Lower leg skin (tissue), 3 donors: Measurements from ENCODE around the gene EPB42.

ENCODE experiments used
- POLR2A ChIP-seq, 2 donors: fragments of 450-650 bp; IDR thresholded peaks; one replicate each; pipeline ENCODE4 v1.6.1; 2016 to 2017; ENCODE audit warnings: antibody characterized with exemption in 2 of 2, mild to moderate bottlenecking in 1 of 2, moderate library complexity in 1 of 2
- TF ChIP-seq, protein P1 (sequence below), 3 donors: fragments of 450-650 bp; IDR thresholded peaks; one replicate each; pipeline ENCODE4 v1.5.1; 2016; ENCODE audit warnings: antibody characterized with exemption in 3 of 3, mild to moderate bottlenecking in 3 of 3, moderate library complexity in 2 of 3

DNA sequence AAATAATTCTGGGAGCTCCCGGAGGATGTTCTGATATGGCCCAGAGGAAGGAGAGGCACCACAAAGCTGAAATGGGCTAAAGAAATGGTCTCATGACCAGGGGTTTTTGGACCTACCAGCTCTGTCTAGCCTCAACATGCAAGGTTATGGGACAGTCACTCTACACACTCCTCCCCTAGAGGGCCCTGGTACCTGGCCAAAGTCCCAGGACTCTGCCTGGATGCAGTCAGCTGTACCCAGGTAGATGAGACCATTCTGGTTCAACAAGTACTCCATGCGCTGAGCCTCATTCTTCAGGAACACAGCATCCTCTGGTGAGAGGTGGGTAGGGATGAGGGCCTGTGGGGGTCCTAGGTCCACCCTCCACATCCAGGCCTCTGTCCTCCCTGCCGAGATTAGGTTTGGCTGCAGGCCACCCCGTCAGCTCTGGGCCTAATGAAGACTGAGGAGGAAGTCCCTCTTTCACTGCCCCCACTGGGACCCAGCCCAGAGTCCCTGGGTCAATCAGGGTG is 9.5 kb downstream of the EPB42 start:
- TF ChIP-seq, protein P1, sequence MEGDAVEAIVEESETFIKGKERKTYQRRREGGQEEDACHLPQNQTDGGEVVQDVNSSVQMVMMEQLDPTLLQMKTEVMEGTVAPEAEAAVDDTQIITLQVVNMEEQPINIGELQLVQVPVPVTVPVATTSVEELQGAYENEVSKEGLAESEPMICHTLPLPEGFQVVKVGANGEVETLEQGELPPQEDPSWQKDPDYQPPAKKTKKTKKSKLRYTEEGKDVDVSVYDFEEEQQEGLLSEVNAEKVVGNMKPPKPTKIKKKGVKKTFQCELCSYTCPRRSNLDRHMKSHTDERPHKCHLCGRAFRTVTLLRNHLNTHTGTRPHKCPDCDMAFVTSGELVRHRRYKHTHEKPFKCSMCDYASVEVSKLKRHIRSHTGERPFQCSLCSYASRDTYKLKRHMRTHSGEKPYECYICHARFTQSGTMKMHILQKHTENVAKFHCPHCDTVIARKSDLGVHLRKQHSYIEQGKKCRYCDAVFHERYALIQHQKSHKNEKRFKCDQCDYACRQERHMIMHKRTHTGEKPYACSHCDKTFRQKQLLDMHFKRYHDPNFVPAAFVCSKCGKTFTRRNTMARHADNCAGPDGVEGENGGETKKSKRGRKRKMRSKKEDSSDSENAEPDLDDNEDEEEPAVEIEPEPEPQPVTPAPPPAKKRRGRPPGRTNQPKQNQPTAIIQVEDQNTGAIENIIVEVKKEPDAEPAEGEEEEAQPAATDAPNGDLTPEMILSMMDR (IDR thresholded peaks at IDR 0.05), result no peak
- TF ChIP-seq POLR2A (IDR thresholded peaks at IDR 0.05), result no peak
